GM23338 (cell line): Measurements from ENCODE around the gene LOXL3. TPM values are rescaled to one million over a fixed set of nuclear protein-coding genes. Genes with fewer than 3 reads are reported as not detected.

Experiments used
- ATAC-seq: fragments of 200-7000 bp; cut with Tn5 transposase; 3 replicates; pipeline ENCODE4 v1.9.1; 2020
- DNase-seq: peaks from one replicate; pipeline ENCODE4 v3.0.0-alpha.2; 2015; ENCODE audit warnings: low spot score
- H2AFZ ChIP-seq: fragments of 200-600 bp; sonication (generic); 2 replicates; pipeline ENCODE4 v1.8.0; 2016; ENCODE audit warnings: antibody characterized with exemption, mild to moderate bottlenecking, moderate library complexity
- H3F3A ChIP-seq: fragments of 200-600 bp; sonication (generic); replicated peaks from 2 replicates; pipeline ENCODE4 v1.8.0; 2017; ENCODE audit warnings: antibody characterized with exemption, mixed run types, low read depth
- H3K27ac ChIP-seq: fragments of 200-600 bp; sonication (generic); 2 replicates; pipeline ENCODE4 v1.6.1; 2016; ENCODE audit warnings: low read depth
- H3K27me3 ChIP-seq: fragments of 200-600 bp; sonication (generic); 2 replicates; pipeline ENCODE4 v1.8.0; 2016; ENCODE audit warnings: mild to moderate bottlenecking, mixed run types, moderate library complexity; ENCODE audit not compliant: insufficient read depth
- H3K36me3 ChIP-seq: fragments of 200-600 bp; sonication (generic); 2 replicates; pipeline ENCODE4 v1.8.0; 2016; ENCODE audit warnings: mild to moderate bottlenecking; ENCODE audit not compliant: insufficient read depth
- H3K4me1 ChIP-seq: fragments of 200-600 bp; sonication (generic); 2 replicates; pipeline ENCODE4 v1.8.0; 2016; ENCODE audit warnings: mild to moderate bottlenecking, moderate library complexity; ENCODE audit not compliant: insufficient read depth
- H3K4me2 ChIP-seq: fragments of 200-600 bp; sonication (generic); 2 replicates; pipeline ENCODE4 v1.7.1; 2017; ENCODE audit warnings: mixed run types
- H3K4me3 ChIP-seq: fragments of 200-600 bp; sonication (generic); 2 replicates; pipeline ENCODE4 v1.6.1; 2016; ENCODE audit warnings: mixed run types
- H3K79me2 ChIP-seq: fragments of 200-600 bp; sonication (generic); replicated peaks from 2 replicates; pipeline ENCODE4 v1.8.0; 2017; ENCODE audit warnings: mild to moderate bottlenecking; ENCODE audit not compliant: insufficient read depth
- H3K9me2 ChIP-seq: fragments of 200-600 bp; sonication (generic); 2 replicates; pipeline ENCODE4 v1.8.0; 2017; ENCODE audit not compliant: insufficient read depth
- H4K20me1 ChIP-seq: fragments of 200-600 bp; sonication (generic); replicated peaks from 2 replicates; pipeline ENCODE4 v1.8.0; 2017; ENCODE audit warnings: mild to moderate bottlenecking; ENCODE audit not compliant: insufficient read depth
- H3K27ac Mint-ChIP-seq: 2 replicates; pipeline ENCODE4 v1.8.0; 2020; ENCODE audit warnings: inconsistent platforms, mild to moderate bottlenecking, moderate library complexity, mixed read lengths
- H3K27me3 Mint-ChIP-seq: 3 replicates; pipeline ENCODE4 v1.8.0; 2022; ENCODE audit warnings: low read depth, mild to moderate bottlenecking, moderate library complexity, mixed read lengths, inconsistent platforms; ENCODE audit not compliant: insufficient read depth, poor library complexity
- H3K36me3 Mint-ChIP-seq: 3 replicates; pipeline ENCODE4 v1.8.0; 2021; ENCODE audit warnings: low read depth, mild to moderate bottlenecking, inconsistent platforms, moderate library complexity, mixed read lengths
- H3K4me1 Mint-ChIP-seq: 3 replicates; pipeline ENCODE4 v1.8.0; 2020; ENCODE audit warnings: mild to moderate bottlenecking, inconsistent platforms, mixed read lengths
- H3K4me3 Mint-ChIP-seq: 3 replicates; pipeline ENCODE4 v1.8.0; 2021; ENCODE audit warnings: moderate library complexity, mild to moderate bottlenecking, inconsistent platforms, mixed read lengths
- H3K9me3 Mint-ChIP-seq: 3 replicates; pipeline ENCODE4 v1.8.0; 2020; ENCODE audit warnings: moderate library complexity, mild to moderate bottlenecking, inconsistent platforms, mixed read lengths
- CREB1 ChIP-seq: fragments of 250-450 bp; sonication (Bioruptor Pico); IDR thresholded peaks from 2 replicates; pipeline ENCODE4 v1.5.0; 2020; ENCODE audit warnings: low read depth, mild to moderate bottlenecking, moderate library complexity
- EZH2 ChIP-seq: fragments of 200-600 bp; sonication (generic); IDR thresholded peaks from one replicate; pipeline ENCODE4 v1.8.0; 2017; ENCODE audit warnings: antibody characterized with exemption, mild to moderate bottlenecking, low read depth; ENCODE audit not compliant: unreplicated experiment
- EZH2phosphoT487 ChIP-seq: fragments of 200-600 bp; sonication (generic); IDR thresholded peaks from one replicate; pipeline ENCODE4 v1.8.1; 2018; ENCODE audit warnings: antibody characterized with exemption; ENCODE audit not compliant: unreplicated experiment
- JUNB ChIP-seq: IDR thresholded peaks from one replicate; pipeline ENCODE4 v1.6.1; 2016; ENCODE audit warnings: antibody characterized with exemption; ENCODE audit not compliant: unreplicated experiment
- NANOG ChIP-seq: IDR thresholded peaks from 2 replicates; pipeline ENCODE4 v1.6.1; 2016; ENCODE audit warnings: antibody characterized with exemption, borderline replicate concordance
- POLR2AphosphoS5 ChIP-seq: IDR thresholded peaks from 2 replicates; pipeline ENCODE4 v1.6.1; 2016; ENCODE audit warnings: antibody characterized with exemption, low read depth
- STAT1 ChIP-seq: IDR thresholded peaks from one replicate; pipeline ENCODE4 v1.6.1; 2016; ENCODE audit warnings: antibody characterized with exemption; ENCODE audit not compliant: unreplicated experiment
- ZNF114 ChIP-seq: fragments of 250-450 bp; sonication (Bioruptor Pico); IDR thresholded peaks from 2 replicates; pipeline ENCODE4 v1.5.0; 2020; ENCODE audit warnings: mild to moderate bottlenecking, moderate library complexity
- ZNF331 ChIP-seq: fragments of 250-450 bp; sonication (Bioruptor Pico); IDR thresholded peaks from 2 replicates; pipeline ENCODE4 v1.5.0; 2020; ENCODE audit warnings: low read depth, mild to moderate bottlenecking, moderate library complexity
- polyA plus RNA-seq: library from polyadenylated mRNA; unstranded; fragments of >200 nt; fragmentation: Nextera tagmentation; extraction: Ambion mirVana; gene quantifications from 2 replicates; pipeline ENCODE4 v1.2.1, GENCODE V29; 2016
- total RNA-seq: library from RNA; depleted of rRNA; stranded (reverse); fragments of >200 nt; shearing (Covaris generic); gene quantifications from 2 replicates; pipeline ENCODE4 v1.2.3, GENCODE V29; 2014
- TF ChIP-seq, protein P1 (sequence below): IDR thresholded peaks from 2 replicates; pipeline ENCODE4 v1.6.1; 2016; ENCODE audit warnings: antibody characterized with exemption
- TF ChIP-seq, protein P2 (sequence below): fragments of 250-450 bp; sonication (Bioruptor Pico); IDR thresholded peaks from 2 replicates; pipeline ENCODE4 v1.5.0; 2020; ENCODE audit warnings: mild to moderate bottlenecking, moderate library complexity
- TF ChIP-seq, protein P3 (sequence below): IDR thresholded peaks from one replicate; pipeline ENCODE4 v1.6.1; 2018; ENCODE audit warnings: antibody characterized with exemption; ENCODE audit not compliant: unreplicated experiment
- TF ChIP-seq, protein P4 (sequence below), 2 experiments: fragments of 200-600 bp in 1 of 2; sonication (generic) in 1 of 2; conservative IDR thresholded peaks; 2 replicates each; pipeline versions ENCODE4 v1.5.1 to v1.6.1; 2016 to 2017; ENCODE audit warnings: antibody characterized with exemption in 2 of 2, low read depth in 2 of 2, mild to moderate bottlenecking in 2 of 2, moderate library complexity in 1 of 2

LOXL3 gene
- total and polyA plus RNA-seq, 2 experiments from 2014 or later, result 4.7 to 14.9 TPM

DNA sequence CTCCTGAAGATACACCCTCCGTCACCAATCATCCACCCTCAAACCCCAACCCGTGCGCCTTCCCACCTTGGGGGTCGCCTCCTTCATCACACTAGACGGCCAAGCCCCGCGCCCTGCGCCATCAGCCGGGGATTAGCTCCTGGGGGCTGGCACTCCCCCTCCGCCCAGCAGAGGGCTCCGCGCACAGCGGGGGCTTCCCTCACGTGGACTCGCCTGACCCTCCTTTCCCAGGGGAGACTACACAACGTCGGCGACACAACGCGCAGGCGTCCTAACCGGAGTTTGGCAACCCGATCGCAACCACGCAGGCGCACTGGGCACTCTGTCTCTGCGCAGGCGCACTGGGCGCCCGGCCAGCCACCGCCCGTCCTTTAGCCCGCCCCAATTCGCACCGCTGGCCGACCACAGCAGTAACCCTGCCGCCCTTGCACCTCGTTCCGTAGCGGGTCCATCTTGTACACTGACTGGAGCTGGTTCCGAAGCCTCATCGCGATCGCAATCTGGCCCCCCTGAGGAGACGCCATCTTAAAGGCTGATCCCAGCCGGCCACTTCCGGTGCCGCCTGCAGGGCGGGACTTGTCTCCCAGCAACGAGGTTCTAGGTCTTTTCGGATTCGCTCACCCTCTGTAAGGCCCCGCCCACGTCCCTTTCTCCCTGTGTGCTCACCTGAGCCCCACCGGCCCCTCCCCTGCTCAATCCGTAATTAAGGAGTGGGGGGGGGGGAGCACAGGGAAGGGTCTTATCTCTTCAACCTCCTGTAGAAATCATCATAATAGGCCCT, 46.4 kb downstream of the LOXL3 start, which contains the start of gene PCGF1:
Gene PCGF1, minus strand, starts transcription at position 551 of the 781 bp plus-strand sequence. Its CDS starts 27 bp downstream, at position 524.
- Mint-ChIP-seq H3K27me3 (peaks cover 96% of the 10 kb centered on the region), H3K9me3 (peaks cover 8% of the 10 kb centered on the region), H3K27ac (peak within 1 kb of the TSS; percentile 99), H3K4me1 (peaks cover 31% of the 10 kb centered on the region), H3K4me3 (peak within 1 kb of the TSS; percentile 98), H3K36me3 (peaks cover 28% of the 10 kb centered on the region)
- Histone ChIP-seq H3F3A (peaks cover 11% of the 10 kb centered on the region), H2AFZ (peak within 1 kb of the TSS; percentile 94), H3K4me3 (peak within 1 kb of the TSS; percentile 79), H3K9me2 (no peaks in the 10 kb centered on the region), H3K27me3 (peaks cover 92% of the 10 kb centered on the region), H3K4me1 (peaks cover 21% of the 10 kb centered on the region), H3K79me2 (peaks cover 8% of the 10 kb centered on the region), H3K27ac (peak within 1 kb of the TSS; percentile 91), H3K36me3 (peaks cover 7% of the 10 kb centered on the region; the same call in 1 of the 2 replicates), H3K4me2 (peak within 1 kb of the TSS; percentile 86), H4K20me1 (peaks cover 3% of the 10 kb centered on the region)
- peak; percentile 78 for ATAC-seq
- TF ChIP-seq, protein P1, sequence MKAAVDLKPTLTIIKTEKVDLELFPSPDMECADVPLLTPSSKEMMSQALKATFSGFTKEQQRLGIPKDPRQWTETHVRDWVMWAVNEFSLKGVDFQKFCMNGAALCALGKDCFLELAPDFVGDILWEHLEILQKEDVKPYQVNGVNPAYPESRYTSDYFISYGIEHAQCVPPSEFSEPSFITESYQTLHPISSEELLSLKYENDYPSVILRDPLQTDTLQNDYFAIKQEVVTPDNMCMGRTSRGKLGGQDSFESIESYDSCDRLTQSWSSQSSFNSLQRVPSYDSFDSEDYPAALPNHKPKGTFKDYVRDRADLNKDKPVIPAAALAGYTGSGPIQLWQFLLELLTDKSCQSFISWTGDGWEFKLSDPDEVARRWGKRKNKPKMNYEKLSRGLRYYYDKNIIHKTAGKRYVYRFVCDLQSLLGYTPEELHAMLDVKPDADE, result peak; percentile 49; the same call in 1 of the 2 replicates
- TF ChIP-seq, protein P2, sequence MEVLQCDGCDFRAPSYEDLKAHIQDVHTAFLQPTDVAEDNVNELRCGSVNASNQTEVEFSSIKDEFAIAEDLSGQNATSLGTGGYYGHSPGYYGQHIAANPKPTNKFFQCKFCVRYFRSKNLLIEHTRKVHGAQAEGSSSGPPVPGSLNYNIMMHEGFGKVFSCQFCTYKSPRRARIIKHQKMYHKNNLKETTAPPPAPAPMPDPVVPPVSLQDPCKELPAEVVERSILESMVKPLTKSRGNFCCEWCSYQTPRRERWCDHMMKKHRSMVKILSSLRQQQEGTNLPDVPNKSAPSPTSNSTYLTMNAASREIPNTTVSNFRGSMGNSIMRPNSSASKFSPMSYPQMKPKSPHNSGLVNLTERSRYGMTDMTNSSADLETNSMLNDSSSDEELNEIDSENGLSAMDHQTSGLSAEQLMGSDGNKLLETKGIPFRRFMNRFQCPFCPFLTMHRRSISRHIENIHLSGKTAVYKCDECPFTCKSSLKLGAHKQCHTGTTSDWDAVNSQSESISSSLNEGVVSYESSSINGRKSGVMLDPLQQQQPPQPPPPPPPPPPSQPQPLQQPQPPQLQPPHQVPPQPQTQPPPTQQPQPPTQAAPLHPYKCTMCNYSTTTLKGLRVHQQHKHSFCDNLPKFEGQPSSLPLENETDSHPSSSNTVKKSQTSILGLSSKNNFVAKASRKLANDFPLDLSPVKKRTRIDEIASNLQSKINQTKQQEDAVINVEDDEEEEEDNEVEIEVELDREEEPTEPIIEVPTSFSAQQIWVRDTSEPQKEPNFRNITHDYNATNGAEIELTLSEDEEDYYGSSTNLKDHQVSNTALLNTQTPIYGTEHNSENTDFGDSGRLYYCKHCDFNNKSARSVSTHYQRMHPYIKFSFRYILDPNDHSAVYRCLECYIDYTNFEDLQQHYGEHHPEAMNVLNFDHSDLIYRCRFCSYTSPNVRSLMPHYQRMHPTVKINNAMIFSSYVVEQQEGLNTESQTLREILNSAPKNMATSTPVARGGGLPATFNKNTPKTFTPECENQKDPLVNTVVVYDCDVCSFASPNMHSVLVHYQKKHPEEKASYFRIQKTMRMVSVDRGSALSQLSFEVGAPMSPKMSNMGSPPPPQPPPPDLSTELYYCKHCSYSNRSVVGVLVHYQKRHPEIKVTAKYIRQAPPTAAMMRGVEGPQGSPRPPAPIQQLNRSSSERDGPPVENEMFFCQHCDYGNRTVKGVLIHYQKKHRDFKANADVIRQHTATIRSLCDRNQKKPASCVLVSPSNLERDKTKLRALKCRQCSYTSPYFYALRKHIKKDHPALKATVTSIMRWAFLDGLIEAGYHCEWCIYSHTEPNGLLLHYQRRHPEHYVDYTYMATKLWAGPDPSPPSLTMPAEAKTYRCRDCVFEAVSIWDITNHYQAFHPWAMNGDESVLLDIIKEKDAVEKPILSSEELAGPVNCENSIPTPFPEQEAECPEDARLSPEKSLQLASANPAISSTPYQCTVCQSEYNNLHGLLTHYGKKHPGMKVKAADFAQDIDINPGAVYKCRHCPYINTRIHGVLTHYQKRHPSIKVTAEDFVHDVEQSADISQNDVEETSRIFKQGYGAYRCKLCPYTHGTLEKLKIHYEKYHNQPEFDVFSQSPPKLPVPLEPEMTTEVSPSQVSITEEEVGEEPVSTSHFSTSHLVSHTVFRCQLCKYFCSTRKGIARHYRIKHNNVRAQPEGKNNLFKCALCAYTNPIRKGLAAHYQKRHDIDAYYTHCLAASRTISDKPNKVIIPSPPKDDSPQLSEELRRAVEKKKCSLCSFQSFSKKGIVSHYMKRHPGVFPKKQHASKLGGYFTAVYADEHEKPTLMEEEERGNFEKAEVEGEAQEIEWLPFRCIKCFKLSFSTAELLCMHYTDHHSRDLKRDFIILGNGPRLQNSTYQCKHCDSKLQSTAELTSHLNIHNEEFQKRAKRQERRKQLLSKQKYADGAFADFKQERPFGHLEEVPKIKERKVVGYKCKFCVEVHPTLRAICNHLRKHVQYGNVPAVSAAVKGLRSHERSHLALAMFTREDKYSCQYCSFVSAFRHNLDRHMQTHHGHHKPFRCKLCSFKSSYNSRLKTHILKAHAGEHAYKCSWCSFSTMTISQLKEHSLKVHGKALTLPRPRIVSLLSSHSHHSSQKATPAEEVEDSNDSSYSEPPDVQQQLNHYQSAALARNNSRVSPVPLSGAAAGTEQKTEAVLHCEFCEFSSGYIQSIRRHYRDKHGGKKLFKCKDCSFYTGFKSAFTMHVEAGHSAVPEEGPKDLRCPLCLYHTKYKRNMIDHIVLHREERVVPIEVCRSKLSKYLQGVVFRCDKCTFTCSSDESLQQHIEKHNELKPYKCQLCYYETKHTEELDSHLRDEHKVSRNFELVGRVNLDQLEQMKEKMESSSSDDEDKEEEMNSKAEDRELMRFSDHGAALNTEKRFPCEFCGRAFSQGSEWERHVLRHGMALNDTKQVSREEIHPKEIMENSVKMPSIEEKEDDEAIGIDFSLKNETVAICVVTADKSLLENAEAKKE, result no peak
- TF ChIP-seq, protein P3, sequence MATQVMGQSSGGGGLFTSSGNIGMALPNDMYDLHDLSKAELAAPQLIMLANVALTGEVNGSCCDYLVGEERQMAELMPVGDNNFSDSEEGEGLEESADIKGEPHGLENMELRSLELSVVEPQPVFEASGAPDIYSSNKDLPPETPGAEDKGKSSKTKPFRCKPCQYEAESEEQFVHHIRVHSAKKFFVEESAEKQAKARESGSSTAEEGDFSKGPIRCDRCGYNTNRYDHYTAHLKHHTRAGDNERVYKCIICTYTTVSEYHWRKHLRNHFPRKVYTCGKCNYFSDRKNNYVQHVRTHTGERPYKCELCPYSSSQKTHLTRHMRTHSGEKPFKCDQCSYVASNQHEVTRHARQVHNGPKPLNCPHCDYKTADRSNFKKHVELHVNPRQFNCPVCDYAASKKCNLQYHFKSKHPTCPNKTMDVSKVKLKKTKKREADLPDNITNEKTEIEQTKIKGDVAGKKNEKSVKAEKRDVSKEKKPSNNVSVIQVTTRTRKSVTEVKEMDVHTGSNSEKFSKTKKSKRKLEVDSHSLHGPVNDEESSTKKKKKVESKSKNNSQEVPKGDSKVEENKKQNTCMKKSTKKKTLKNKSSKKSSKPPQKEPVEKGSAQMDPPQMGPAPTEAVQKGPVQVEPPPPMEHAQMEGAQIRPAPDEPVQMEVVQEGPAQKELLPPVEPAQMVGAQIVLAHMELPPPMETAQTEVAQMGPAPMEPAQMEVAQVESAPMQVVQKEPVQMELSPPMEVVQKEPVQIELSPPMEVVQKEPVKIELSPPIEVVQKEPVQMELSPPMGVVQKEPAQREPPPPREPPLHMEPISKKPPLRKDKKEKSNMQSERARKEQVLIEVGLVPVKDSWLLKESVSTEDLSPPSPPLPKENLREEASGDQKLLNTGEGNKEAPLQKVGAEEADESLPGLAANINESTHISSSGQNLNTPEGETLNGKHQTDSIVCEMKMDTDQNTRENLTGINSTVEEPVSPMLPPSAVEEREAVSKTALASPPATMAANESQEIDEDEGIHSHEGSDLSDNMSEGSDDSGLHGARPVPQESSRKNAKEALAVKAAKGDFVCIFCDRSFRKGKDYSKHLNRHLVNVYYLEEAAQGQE, result no peak
- TF ChIP-seq, protein P4, sequence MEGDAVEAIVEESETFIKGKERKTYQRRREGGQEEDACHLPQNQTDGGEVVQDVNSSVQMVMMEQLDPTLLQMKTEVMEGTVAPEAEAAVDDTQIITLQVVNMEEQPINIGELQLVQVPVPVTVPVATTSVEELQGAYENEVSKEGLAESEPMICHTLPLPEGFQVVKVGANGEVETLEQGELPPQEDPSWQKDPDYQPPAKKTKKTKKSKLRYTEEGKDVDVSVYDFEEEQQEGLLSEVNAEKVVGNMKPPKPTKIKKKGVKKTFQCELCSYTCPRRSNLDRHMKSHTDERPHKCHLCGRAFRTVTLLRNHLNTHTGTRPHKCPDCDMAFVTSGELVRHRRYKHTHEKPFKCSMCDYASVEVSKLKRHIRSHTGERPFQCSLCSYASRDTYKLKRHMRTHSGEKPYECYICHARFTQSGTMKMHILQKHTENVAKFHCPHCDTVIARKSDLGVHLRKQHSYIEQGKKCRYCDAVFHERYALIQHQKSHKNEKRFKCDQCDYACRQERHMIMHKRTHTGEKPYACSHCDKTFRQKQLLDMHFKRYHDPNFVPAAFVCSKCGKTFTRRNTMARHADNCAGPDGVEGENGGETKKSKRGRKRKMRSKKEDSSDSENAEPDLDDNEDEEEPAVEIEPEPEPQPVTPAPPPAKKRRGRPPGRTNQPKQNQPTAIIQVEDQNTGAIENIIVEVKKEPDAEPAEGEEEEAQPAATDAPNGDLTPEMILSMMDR (conservative IDR thresholded peaks at IDR 0.05; ENCODE audit: low read depth in 2 of 2), result peak; percentile 37 to 77
- no peak for TF ChIP-seq ZNF331 (CRISPR knock-in tag)
- peak; percentile 48 for TF ChIP-seq POLR2AphosphoS5
- no peak for TF ChIP-seq ZNF114 (CRISPR knock-in tag)
- 0 out of 2 replicates have a peak, but pooled peaks have one; percentile 49 for TF ChIP-seq CREB1 (CRISPR knock-in tag)
- no peak for TF ChIP-seq NANOG
- TF ChIP-seq EZH2phosphoT487, result no peak
- TF ChIP-seq EZH2, result no peak
- no peak for TF ChIP-seq STAT1
- TF ChIP-seq JUNB, result no peak
- peak; percentile 100 for DNase-seq
